Measurements from ENCODE around the gene TDP1. TPM values are rescaled to one million over a fixed set of nuclear protein-coding genes. Genes with fewer than 3 reads are reported as not detected.
"Not testable (repeated sequence)": the region's sequence is repeated elsewhere in the genome, so short reads cannot be mapped to it uniquely, and the experiment has no call there.

Gene TDP1
- total RNA-seq, 2 experiments from 2014 or later: 99.3 TPM

DNA sequence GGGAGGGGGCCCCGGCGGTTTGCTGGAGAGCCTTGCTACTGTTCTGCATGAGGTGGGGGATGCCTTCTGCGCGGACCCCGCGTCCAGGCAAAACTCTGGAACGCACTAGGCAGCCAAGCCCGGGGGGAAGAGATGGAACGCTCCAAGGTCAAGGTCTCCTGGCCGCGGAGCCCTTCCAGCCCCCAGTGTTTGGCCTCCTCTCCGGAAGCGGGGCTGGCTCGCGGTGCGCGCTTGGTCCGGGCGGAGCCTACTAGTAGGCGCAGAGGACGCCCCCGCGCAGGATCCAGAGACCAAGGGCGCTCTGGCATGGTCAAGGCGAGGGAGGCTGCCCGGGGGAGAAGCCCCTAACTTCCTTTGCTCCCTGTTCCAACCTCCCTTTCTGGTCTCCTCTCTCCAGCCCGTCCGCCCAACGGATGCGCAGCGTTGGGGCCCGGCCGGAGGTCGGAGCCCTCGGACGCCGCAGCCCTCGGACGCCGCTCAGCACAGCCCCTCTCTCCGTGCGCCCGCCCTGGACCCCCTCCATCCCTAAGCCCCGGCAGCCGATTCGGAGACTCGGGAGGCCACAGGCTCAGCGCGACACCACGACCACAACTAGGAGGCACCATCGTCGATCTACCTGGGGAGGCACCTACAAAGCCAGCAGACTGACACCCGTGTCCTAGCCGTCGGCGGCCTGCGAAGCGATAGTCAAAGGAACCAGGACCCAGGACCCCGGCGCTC, 105.4 kb downstream of the TDP1 start:
- Mint-ChIP-seq H3K36me3 (no peaks in the 10 kb centered on the region), H3K27me3 (peaks cover 55% of the 10 kb centered on the region), H3K4me3 (peak overlapping the region; percentile 53), H3K4me1 (ENCODE audit: low read depth) (peaks cover 19% of the 10 kb centered on the region), H3K27ac (no peak overlapping the region), H3K9me3 (no peaks in the 10 kb centered on the region)
- DNase-seq: peak; percentile 15
- intact Hi-C loops (cut with micrococcal nuclease): loop anchor here (1.0 to 5.0 kb wide), 4 partner anchors 89 to 174 kb away; partner anchors contain the start of gene EFCAB11
- ChIA-PET POLR2A (no interaction called here), CTCF (interaction anchor here (0.9 to 1.6 kb wide), 5 partner anchors 13 to 120 kb away, joined by 3 to 10 read pairs (median 4); partner anchors contain the start of gene TDP1)

GRCh38 chr14:90061685-90062126, 106.0 kb downstream of the TDP1 start, which contains the start of gene KCNK13:
KCNK13 (plus strand) TSS chr14:90061994; CDS start chr14:90062206, 212 bp downstream.
- peak; percentile 16 for DNase-seq
- intact Hi-C loops (cut with micrococcal nuclease): loop anchor here (5.0 kb wide), 1 partner anchor 89 kb away; no protein-coding TSS in a partner anchor
- Mint-ChIP-seq H3K27ac (no peak within 1 kb of the TSS), H3K4me3 (peak within 1 kb of the TSS; percentile 69), H3K36me3 (no peaks in the 10 kb centered on the region), H3K9me3 (no peaks in the 10 kb centered on the region), H3K27me3 (peaks cover 59% of the 10 kb centered on the region), H3K4me1 (ENCODE audit: low read depth) (peaks cover 19% of the 10 kb centered on the region)
- CTCF ChIA-PET: interaction anchor here (0.9 to 1.1 kb wide), 2 partner anchors 14 to 88 kb away, joined by 3 read pairs; no protein-coding TSS in a partner anchor
- POLR2A ChIA-PET: interaction anchor here (1.3 kb wide), 1 partner anchor 105 kb away, joined by 4 read pairs; no protein-coding TSS in a partner anchor

- ChIA-PET POLR2A (interaction anchor here (1.3 kb wide), 1 partner anchor 106 kb away, joined by 4 read pairs; no protein-coding TSS in a partner anchor), CTCF (interaction anchor here (0.9 to 1.2 kb wide), 3 partner anchors 14 to 174 kb away, joined by 3 read pairs; no protein-coding TSS in a partner anchor)
- DNase-seq: peak; percentile 13
- H3K4me1 Mint-ChIP-seq (ENCODE audit: low read depth): peaks cover 19% of the 10 kb centered on the region
- no peak overlapping the region for H3K27ac Mint-ChIP-seq
- no peaks in the 10 kb centered on the region for H3K9me3 Mint-ChIP-seq
- intact Hi-C loops (cut with micrococcal nuclease): loop anchor here (5.0 kb wide), 1 partner anchor 90 kb away; no protein-coding TSS in a partner anchor
- peaks cover 56% of the 10 kb centered on the region for H3K27me3 Mint-ChIP-seq
- H3K4me3 Mint-ChIP-seq: peak overlapping the region; percentile 58
- no peaks in the 10 kb centered on the region for H3K36me3 Mint-ChIP-seq
Measured at GRCh38 chr14:90062127-90062794, 106.5 kb downstream of the TDP1 start.

GRCh38 chr14:90062822-90063539, 107.3 kb downstream of the TDP1 start:
- Mint-ChIP-seq H3K27me3 (peaks cover 58% of the 10 kb centered on the region), H3K4me1 (ENCODE audit: low read depth) (peaks cover 19% of the 10 kb centered on the region), H3K4me3 (peak overlapping the region; percentile 58), H3K9me3 (no peaks in the 10 kb centered on the region), H3K36me3 (no peaks in the 10 kb centered on the region), H3K27ac (no peak overlapping the region)
- ChIA-PET POLR2A (interaction anchor here (1.3 kb wide), 1 partner anchor 107 kb away, joined by 4 read pairs; no protein-coding TSS in a partner anchor), CTCF (interaction anchor here (1.0 to 1.2 kb wide), 3 partner anchors 90 to 173 kb away, joined by 3 read pairs; no protein-coding TSS in a partner anchor)
- intact Hi-C loops (cut with micrococcal nuclease): loop anchor here (5.0 kb wide), 1 partner anchor 91 kb away; no protein-coding TSS in a partner anchor
- no peak for DNase-seq

DNA sequence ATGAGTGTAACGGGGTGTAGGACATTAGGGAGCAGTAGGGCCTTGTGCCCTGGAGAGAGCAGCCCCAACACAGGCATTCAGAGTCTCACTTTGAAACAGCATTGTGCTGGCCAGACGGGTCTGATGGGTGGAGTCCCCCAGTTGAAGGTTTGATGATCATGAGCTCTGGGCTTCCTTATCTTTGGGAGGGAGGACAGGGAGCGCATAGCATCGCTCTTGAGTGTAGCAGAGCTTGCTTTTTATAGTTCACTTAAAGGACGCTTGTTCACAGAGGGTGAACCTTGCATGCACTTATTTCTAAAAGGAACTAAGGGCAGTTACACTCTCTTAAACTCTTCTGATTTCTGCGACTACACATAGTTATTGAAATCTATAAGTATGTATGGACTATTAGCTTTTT, 116.6 kb downstream of the TDP1 start:
- Mint-ChIP-seq H3K27ac (no peak overlapping the region), H3K4me1 (ENCODE audit: low read depth) (no peaks in the 10 kb centered on the region), H3K36me3 (no peaks in the 10 kb centered on the region), H3K27me3 (peaks cover 27% of the 10 kb centered on the region), H3K9me3 (no peaks in the 10 kb centered on the region), H3K4me3 (no peak overlapping the region)
- ChIA-PET CTCF (interaction anchor here (1.2 kb wide), 1 partner anchor 133 kb away, joined by 3 read pairs; no protein-coding TSS in a partner anchor), POLR2A (no interaction called here)
- DNase-seq: no peak
- intact Hi-C loops (cut with micrococcal nuclease): no loop called here

DNA sequence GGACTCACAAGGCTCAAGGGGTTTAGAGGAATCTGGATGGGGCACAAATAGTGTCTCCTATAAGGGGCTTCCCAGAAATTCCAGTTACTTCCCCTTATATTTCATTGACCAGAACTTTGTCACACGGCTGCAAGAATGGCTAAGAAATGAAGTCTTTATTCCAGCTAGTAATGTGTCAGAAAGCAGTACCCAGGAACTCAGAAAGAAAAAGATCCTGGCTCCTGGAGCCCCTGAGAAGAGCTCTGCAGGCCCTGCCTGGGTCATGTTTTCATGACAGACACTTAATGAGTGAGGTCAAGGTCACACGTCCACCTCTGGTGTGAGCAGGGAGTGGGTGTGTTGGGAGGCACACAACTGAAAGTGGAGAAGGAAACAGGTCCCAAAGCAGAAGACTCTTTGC, 123.8 kb downstream of the TDP1 start:
- Mint-ChIP-seq H3K4me1 (ENCODE audit: low read depth) (no peaks in the 10 kb centered on the region), H3K27ac (no peak overlapping the region), H3K27me3 (peaks cover 20% of the 10 kb centered on the region), H3K4me3 (no peak overlapping the region), H3K36me3 (no peaks in the 10 kb centered on the region), H3K9me3 (no peaks in the 10 kb centered on the region)
- DNase-seq: no peak
- CTCF ChIA-PET: no interaction called here
- intact Hi-C loops (cut with micrococcal nuclease): no loop called here
- POLR2A ChIA-PET: no interaction called here

GRCh38 chr14:90087433-90087832, 131.7 kb downstream of the TDP1 start:
- H3K27me3 Mint-ChIP-seq: peaks cover 22% of the 10 kb centered on the region
- POLR2A ChIA-PET: no interaction called here
- H3K27ac Mint-ChIP-seq: no peak overlapping the region

DNA sequence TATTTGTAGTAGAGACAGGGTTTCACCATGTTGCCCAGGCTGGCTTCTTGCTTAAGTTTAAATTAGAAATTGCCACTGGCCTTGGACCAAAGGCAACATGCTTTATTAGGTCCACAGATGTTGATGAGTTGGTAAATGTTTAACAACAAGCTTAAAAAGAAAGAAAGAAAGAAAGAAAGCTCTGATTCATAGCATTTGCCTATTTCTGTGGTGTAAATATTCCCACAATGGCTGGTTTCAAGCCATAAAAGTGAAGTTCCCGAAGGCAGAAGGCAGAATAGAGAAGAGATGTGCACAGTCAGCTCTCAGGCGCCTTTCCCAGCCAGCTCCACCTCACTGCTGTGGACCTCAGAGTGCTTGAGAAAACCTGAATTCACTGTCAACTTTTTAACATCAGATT, 132.4 kb downstream of the TDP1 start:
- no peak overlapping the region for H3K27ac Mint-ChIP-seq
- H3K9me3 Mint-ChIP-seq: no peaks in the 10 kb centered on the region
- ChIA-PET POLR2A (no interaction called here), CTCF (interaction anchor here (0.7 kb wide), 1 partner anchor 28 kb away, joined by 3 read pairs; no protein-coding TSS in a partner anchor)
- intact Hi-C loops (cut with micrococcal nuclease): no loop called here
- H3K27me3 Mint-ChIP-seq: peaks cover 22% of the 10 kb centered on the region
- H3K4me1 Mint-ChIP-seq (ENCODE audit: low read depth): no peaks in the 10 kb centered on the region
- DNase-seq: no peak
- H3K36me3 Mint-ChIP-seq: no peaks in the 10 kb centered on the region
- no peak overlapping the region for H3K4me3 Mint-ChIP-seq

More at GRCh38 chr14:90087433-90087832, 131.7 kb downstream of the TDP1 start:
- no peaks in the 10 kb centered on the region for H3K9me3 Mint-ChIP-seq
- intact Hi-C loops (cut with micrococcal nuclease): no loop called here
- H3K4me1 Mint-ChIP-seq (ENCODE audit: low read depth): no peaks in the 10 kb centered on the region
- CTCF ChIA-PET: no interaction called here
- no peak overlapping the region for H3K4me3 Mint-ChIP-seq
- DNase-seq: no peak
- H3K36me3 Mint-ChIP-seq: no peaks in the 10 kb centered on the region

GRCh38 chr14:90089486-90089885, 133.8 kb downstream of the TDP1 start:
- DNase-seq; H3K4me1 Mint-ChIP-seq (ENCODE audit: low read depth); CTCF ChIA-PET; H3K4me3 Mint-ChIP-seq; intact Hi-C loops (cut with micrococcal nuclease); H3K9me3 Mint-ChIP-seq; POLR2A ChIA-PET; H3K36me3 Mint-ChIP-seq; H3K27ac Mint-ChIP-seq: not testable (repeated sequence)
- peaks cover 20% of the 10 kb centered on the region for H3K27me3 Mint-ChIP-seq

DNA sequence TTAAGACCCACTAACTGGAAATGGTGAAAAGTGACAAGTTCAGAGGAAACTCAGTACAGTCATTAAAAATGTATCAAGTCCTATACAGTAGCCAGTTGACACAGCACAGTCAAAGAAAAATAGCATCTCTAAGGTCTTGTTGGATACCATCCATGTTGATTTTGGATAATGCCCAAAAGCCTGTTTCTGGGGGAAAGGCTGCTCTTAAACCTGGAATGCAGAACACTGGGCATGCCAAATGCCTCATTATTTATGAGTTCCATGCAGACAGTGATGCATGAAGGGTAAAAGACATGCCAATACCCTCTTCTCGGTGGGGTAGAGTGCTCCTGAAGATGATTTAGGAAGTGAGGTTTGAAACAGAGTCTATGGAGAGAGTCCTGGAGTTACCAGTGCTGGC, 135.7 kb downstream of the TDP1 start:
- Mint-ChIP-seq H3K36me3 (no peaks in the 10 kb centered on the region), H3K4me1 (ENCODE audit: low read depth) (peaks cover 4% of the 10 kb centered on the region), H3K27ac (no peak overlapping the region), H3K9me3 (no peaks in the 10 kb centered on the region), H3K4me3 (no peak overlapping the region), H3K27me3 (peaks cover 23% of the 10 kb centered on the region)
- DNase-seq: no peak
- ChIA-PET CTCF (interaction anchor here (0.6 kb wide), 1 partner anchor 1905 kb away, joined by 4 read pairs; no protein-coding TSS in a partner anchor), POLR2A (no interaction called here)
- intact Hi-C loops (cut with micrococcal nuclease): no loop called here

DNA sequence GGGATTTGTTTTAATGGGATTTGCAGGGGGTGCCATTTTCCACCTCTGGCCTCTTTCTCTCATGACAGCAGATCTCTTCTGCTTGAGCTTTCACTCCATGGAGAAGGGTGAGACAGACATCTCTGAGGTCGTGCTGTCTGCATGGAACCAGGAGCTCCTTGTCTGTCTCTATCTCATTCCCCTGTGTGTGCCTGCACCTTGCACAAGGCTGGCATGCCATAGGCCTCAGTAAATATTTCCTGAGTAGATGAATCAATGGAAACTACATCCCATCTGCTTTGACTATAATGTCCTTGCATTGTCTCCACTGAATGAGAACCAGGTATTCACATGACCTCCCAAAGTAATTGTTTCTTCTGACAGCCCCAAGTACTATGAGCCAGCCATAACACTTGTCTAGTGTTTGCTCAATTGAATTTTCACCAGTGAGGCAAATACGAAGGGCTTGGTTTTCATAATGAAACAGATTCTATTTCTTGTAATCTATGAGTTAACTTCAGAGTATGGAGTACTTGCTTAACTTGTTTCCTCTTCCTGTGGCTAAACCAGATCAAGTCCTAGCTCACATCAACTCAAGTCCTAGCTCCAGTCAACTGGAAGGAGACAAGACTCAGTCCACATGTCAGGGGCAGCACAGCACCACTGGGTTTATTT, 138.3 kb downstream of the TDP1 start:
- H3K36me3 Mint-ChIP-seq: no peaks in the 10 kb centered on the region
- H3K27ac Mint-ChIP-seq: no peak overlapping the region
- peaks cover 13% of the 10 kb centered on the region for H3K27me3 Mint-ChIP-seq
- H3K9me3 Mint-ChIP-seq: no peaks in the 10 kb centered on the region
- H3K4me3 Mint-ChIP-seq: no peak overlapping the region
- DNase-seq: no peak
- intact Hi-C loops (cut with micrococcal nuclease): no loop called here
- CTCF ChIA-PET: no interaction called here
- H3K4me1 Mint-ChIP-seq (ENCODE audit: low read depth): peaks cover 4% of the 10 kb centered on the region
- POLR2A ChIA-PET: no interaction called here
